B cell (primary cell): Measurements from ENCODE around the gene POGLUT3. TPM values are rescaled to one million over a fixed set of nuclear protein-coding genes. Genes with fewer than 3 reads are reported as not detected.

Experiments
- ATAC-seq: fragments of 200-7000 bp; cut with Tn5 transposase; one replicate; pipeline ENCODE4 v1.10.0; 2021; ENCODE audit warnings: low read depth, mild to moderate bottlenecking, moderate number of reproducible peaks, moderate library complexity
- CTCF ChIA-PET: fragments of 350-600 bp; sonication (Branson Sonifier 250); formaldehyde crosslinking; loops from one replicate; lab custom pipeline; 2021; ENCODE audit warnings: antibody characterized with exemption, inconsistent platforms; lab: Charles Lee
- POLR2A ChIA-PET: fragments of 350-600 bp; sonication (Branson Sonifier 250); formaldehyde crosslinking; loops from one replicate; lab custom pipeline; 2021; ENCODE audit warnings: antibody characterized with exemption; lab: Charles Lee
- DNase-seq: peaks from one replicate; pipeline ENCODE4 v3.0.0; 2013
- H2AFZ ChIP-seq: 2 replicates; pipeline ENCODE4 v1.6.1; 2012; ENCODE audit warnings: mild to moderate bottlenecking, low read depth, low read length; ENCODE audit not compliant: insufficient read depth, poor library complexity, severe bottlenecking
- H3K27ac ChIP-seq, 2 donors: 1 replicate in 1 of 2; 2 replicates in 1 of 2; pipeline ENCODE4 v1.5.1; 2012 to 2013; ENCODE audit warnings: low read length in 2 of 2, mild to moderate bottlenecking in 2 of 2, moderate library complexity in 1 of 2
- H3K27me3 ChIP-seq, 4 experiments: fragments of 200-600 bp in 1 of 4; sonication (generic) in 1 of 4; replicated peaks in 1 of 4; 1 replicate in 2 of 4; 2 replicates in 2 of 4; pipeline versions ENCODE4 v1.6.1 to v1.7.0; 2013 to 2016; ENCODE audit warnings: low read length in 3 of 4, mild to moderate bottlenecking in 2 of 4, mixed read lengths in 1 of 4, moderate library complexity in 1 of 4; ENCODE audit not compliant: insufficient read depth in 4 of 4, control insufficient read depth in 3 of 4; ENCODE audit errors: control extremely low read depth in 1 of 4
- H3K36me3 ChIP-seq, 2 experiments: replicated peaks in 1 of 2; 1 replicate in 1 of 2; 2 replicates in 1 of 2; pipeline versions ENCODE4 v1.6.1 to v1.7.1; 2013; ENCODE audit warnings: low read length in 1 of 2; ENCODE audit not compliant: insufficient read depth in 2 of 2, control insufficient read depth in 1 of 2; ENCODE audit errors: control extremely low read depth in 1 of 2, extremely low read depth in 1 of 2
- H3K4me1 ChIP-seq, 2 donors: fragments of 200-600 bp in 1 of 2; sonication (generic) in 1 of 2; 1 replicate in 1 of 2; 2 replicates in 1 of 2; pipeline versions ENCODE4 v1.5.1 to v1.6.1; 2013 to 2017; ENCODE audit warnings: low read length in 2 of 2; ENCODE audit not compliant: control insufficient read depth in 2 of 2, insufficient read depth in 2 of 2
- H3K4me2 ChIP-seq: replicated peaks from 2 replicates; pipeline ENCODE3; 2012; ENCODE audit warnings: mild to moderate bottlenecking, low read depth, low read length; ENCODE audit not compliant: poor library complexity, severe bottlenecking
- H3K4me3 ChIP-seq, 5 experiments: fragments of 200-600 bp in 1 of 5; sonication (generic) in 1 of 5; 1 replicate in 3 of 5; 2 replicates in 2 of 5; pipeline versions ENCODE4 v1.5.1 to v1.7.0; 2011 to 2016; ENCODE audit warnings: low read length in 4 of 5, mild to moderate bottlenecking in 4 of 5, low read depth in 2 of 5, control low read depth in 1 of 5, moderate library complexity in 1 of 5; ENCODE audit not compliant: insufficient read depth in 1 of 5; ENCODE audit errors: control extremely low read depth in 1 of 5, extremely low read depth in 1 of 5
- H3K79me2 ChIP-seq: fragments of 200-600 bp; sonication (generic); one replicate; pipeline ENCODE4 v1.6.0; 2016; ENCODE audit warnings: low read length; ENCODE audit not compliant: control insufficient read depth, insufficient read depth
- H3K9ac ChIP-seq: fragments of 200-600 bp; sonication (generic); 2 replicates; pipeline ENCODE4 v1.6.1; 2017; ENCODE audit warnings: mild to moderate bottlenecking, low read length, moderate library complexity
- H3K9me3 ChIP-seq, 3 donors: one replicate each; pipeline versions ENCODE4 v1.6.1 to v1.7.1; 2013; ENCODE audit warnings: low read length in 2 of 3; ENCODE audit not compliant: control insufficient read depth in 2 of 3, insufficient read depth in 1 of 3; ENCODE audit errors: control extremely low read depth in 1 of 3
- H4K20me1 ChIP-seq: 2 replicates; pipeline ENCODE4 v1.6.0; 2012; ENCODE audit warnings: mild to moderate bottlenecking, low read length; ENCODE audit not compliant: insufficient read depth, control insufficient read depth, poor library complexity, severe bottlenecking
- H3K27ac Mint-ChIP-seq: one replicate; pipeline ENCODE4 v1.8.0; 2021; ENCODE audit warnings: mixed read lengths
- H3K27me3 Mint-ChIP-seq: one replicate; pipeline ENCODE4 v1.8.0; 2021; ENCODE audit warnings: mixed read lengths
- H3K4me1 Mint-ChIP-seq: one replicate; pipeline ENCODE4 v1.8.0; 2021; ENCODE audit warnings: mixed read lengths
- H3K4me3 Mint-ChIP-seq: one replicate; pipeline ENCODE4 v1.8.0; 2021; ENCODE audit warnings: mixed read lengths
- H3K9me3 Mint-ChIP-seq: one replicate; pipeline ENCODE4 v1.8.0; 2022; ENCODE audit warnings: mixed read lengths; ENCODE audit not compliant: insufficient read depth
- CTCF ChIP-seq: fragments of 200-600 bp; IDR thresholded peaks from one replicate; pipeline ENCODE4 v1.8.0; 2022; ENCODE audit warnings: antibody characterized with exemption, mild to moderate bottlenecking
- EZH2 ChIP-seq: IDR thresholded peaks from 2 replicates; pipeline ENCODE4 v1.6.1; 2012; ENCODE audit warnings: borderline replicate concordance, low read depth, mild to moderate bottlenecking, moderate library complexity, low read length; ENCODE audit not compliant: insufficient read depth, poor library complexity, severe bottlenecking
- WGBS: methylation state at CpG from one replicate; pipeline ENCODE4 v1.1.5; 2013; ENCODE audit warnings: missing lambda C conversion rate; ENCODE audit not compliant: insufficient coverage; 5-methylcytosine and 5-hydroxymethylcytosine counted together
- intact Hi-C: fragments of 100-400 bp; cut with micrococcal nuclease; formaldehyde crosslinking; loops from one replicate; pipeline ENCODE4 v1.10.0; 2022
- polyA plus RNA-seq: library from polyadenylated mRNA; depleted of rRNA; stranded (reverse); fragments of >200 nt; gene quantifications from 2 replicates; pipeline ENCODE4 v1.2.3, GENCODE V29; 2012
- total RNA-seq, 2 donors: library from RNA; stranded (reverse); fragments of 120-200 nt in 1 of 2; gene quantifications; 1 replicate in 1 of 2; 2 replicates in 1 of 2; pipeline versions ENCODE4 v1.2.3 to v1.2.4, GENCODE V29; 2013 to 2022

The POGLUT3 gene
- total and polyA plus RNA-seq, 2 donors (not counting 1 experiment from before 2014, with no cell fraction given): 1.8 to 3.4 TPM

GRCh38 chr11:108474664-108475463 lies 23.3 kb downstream of the POGLUT3 start:
- Histone ChIP-seq H3K9me3 (no peaks in the 10 kb centered on the region), H2AFZ (no peak overlapping the region), H3K79me2 (no peaks in the 10 kb centered on the region), H3K27ac (no peak overlapping the region), H3K27me3 (no peaks in the 10 kb centered on the region), H3K9ac (no peak overlapping the region), H3K4me3 (no peak overlapping the region), H3K4me1 (no peaks in the 10 kb centered on the region), H4K20me1 (no peaks in the 10 kb centered on the region), H3K36me3 (no peaks in the 10 kb centered on the region), H3K4me2 (no peak overlapping the region)
- no peak for DNase-seq
- Mint-ChIP-seq H3K27me3 (no peaks in the 10 kb centered on the region), H3K4me1 (no peaks in the 10 kb centered on the region), H3K9me3 (no peaks in the 10 kb centered on the region), H3K27ac (no peak overlapping the region), H3K4me3 (no peak overlapping the region)
- POLR2A ChIA-PET: no interaction called here
- no peak for TF ChIP-seq EZH2
- TF ChIP-seq CTCF: no peak
- intact Hi-C loops: no loop called here
- ATAC-seq: no peak
- CTCF ChIA-PET: no interaction called here
- WGBS: 97% methylated on average over 4 of the region's 11 CpGs

GRCh38 chr11:108472681-108473080 lies 25.5 kb downstream of the POGLUT3 start:
- no peak for TF ChIP-seq CTCF
- no peak for TF ChIP-seq EZH2
- no peak overlapping the region for H2AFZ ChIP-seq
- H3K9me3 ChIP-seq: no peaks in the 10 kb centered on the region
- H3K4me3 Mint-ChIP-seq: no peak overlapping the region
- no peaks in the 10 kb centered on the region for H3K27me3 Mint-ChIP-seq
- H3K27me3 ChIP-seq: no peaks in the 10 kb centered on the region
- no peak for ATAC-seq
- intact Hi-C loops: no loop called here
- DNase-seq: no peak
- POLR2A ChIA-PET: no interaction called here
- H3K9me3 Mint-ChIP-seq: no peaks in the 10 kb centered on the region
- H3K27ac Mint-ChIP-seq: no peak overlapping the region
- CTCF ChIA-PET: no interaction called here
- no peak overlapping the region for H3K27ac ChIP-seq
- no peak overlapping the region for H3K9ac ChIP-seq
- H3K4me1 ChIP-seq: peaks cover 0 to 3% of the 10 kb centered on the region in 2 donors
- no peaks in the 10 kb centered on the region for H3K79me2 ChIP-seq
- no peaks in the 10 kb centered on the region for H4K20me1 ChIP-seq
- H3K4me3 ChIP-seq: no peak overlapping the region
- H3K4me1 Mint-ChIP-seq: peaks cover 4% of the 10 kb centered on the region
- no peak overlapping the region for H3K4me2 ChIP-seq
- WGBS: no CpG with 5 or more reads among the region's 1 CpG
- H3K36me3 ChIP-seq: no peaks in the 10 kb centered on the region
